ENCODE data around the gene UVRAG.
A peak's percentile ranks its signal among the peaks of the same experiment; 100 is the strongest.

UVRAG gene

GRCh38 chr11:75981546-75981945 lies 166.5 kb downstream of the UVRAG start:
- Histone ChIP-seq H3K27me3 (replicated peaks; ENCODE audit: insufficient read depth, low read length) (no peaks in the 10 kb centered on the region), H3K79me2 (ENCODE audit: low read length) (no peaks in the 10 kb centered on the region)

GRCh38 chr11:75982309-75982708 lies 167.3 kb downstream of the UVRAG start:
- H3K27me3 ChIP-seq (replicated peaks; ENCODE audit: insufficient read depth, low read length), result no peaks in the 10 kb centered on the region
- no peaks in the 10 kb centered on the region for H3F3A ChIP-seq (ENCODE audit: insufficient read depth, low read length)
- H2AFZ ChIP-seq (ENCODE audit: low read length), result no peak overlapping the region
- H3K4me3 ChIP-seq (ENCODE audit: low read length), result no peak overlapping the region
- H3K9ac ChIP-seq (ENCODE audit: low read length), result no peak overlapping the region
- no peak overlapping the region; the same call in 1 of the 2 replicates for H3K4me2 ChIP-seq (ENCODE audit: low read depth, low read length)
- H3K36me3 ChIP-seq (replicated peaks; ENCODE audit: insufficient read depth, low read length), result 0 out of 2 replicates have a peak, but pooled peaks cover 2% of the 10 kb centered on the region
- H3K4me1 ChIP-seq (ENCODE audit: low read length), result peaks cover 17% of the 10 kb centered on the region
- no peak for TF ChIP-seq EZH2 (optimal IDR thresholded peaks at IDR 0.05; ENCODE audit: low read depth, low read length)
- TF ChIP-seq, protein P1, sequence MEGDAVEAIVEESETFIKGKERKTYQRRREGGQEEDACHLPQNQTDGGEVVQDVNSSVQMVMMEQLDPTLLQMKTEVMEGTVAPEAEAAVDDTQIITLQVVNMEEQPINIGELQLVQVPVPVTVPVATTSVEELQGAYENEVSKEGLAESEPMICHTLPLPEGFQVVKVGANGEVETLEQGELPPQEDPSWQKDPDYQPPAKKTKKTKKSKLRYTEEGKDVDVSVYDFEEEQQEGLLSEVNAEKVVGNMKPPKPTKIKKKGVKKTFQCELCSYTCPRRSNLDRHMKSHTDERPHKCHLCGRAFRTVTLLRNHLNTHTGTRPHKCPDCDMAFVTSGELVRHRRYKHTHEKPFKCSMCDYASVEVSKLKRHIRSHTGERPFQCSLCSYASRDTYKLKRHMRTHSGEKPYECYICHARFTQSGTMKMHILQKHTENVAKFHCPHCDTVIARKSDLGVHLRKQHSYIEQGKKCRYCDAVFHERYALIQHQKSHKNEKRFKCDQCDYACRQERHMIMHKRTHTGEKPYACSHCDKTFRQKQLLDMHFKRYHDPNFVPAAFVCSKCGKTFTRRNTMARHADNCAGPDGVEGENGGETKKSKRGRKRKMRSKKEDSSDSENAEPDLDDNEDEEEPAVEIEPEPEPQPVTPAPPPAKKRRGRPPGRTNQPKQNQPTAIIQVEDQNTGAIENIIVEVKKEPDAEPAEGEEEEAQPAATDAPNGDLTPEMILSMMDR (IDR thresholded peaks at IDR 0.05; ENCODE audit: low read length), result no peak
- TF ChIP-seq EZH2phosphoT487 (IDR thresholded peaks at IDR 0.05; ENCODE audit: low read length), result no peak
- no peaks in the 10 kb centered on the region for H3K9me3 ChIP-seq (replicated peaks; ENCODE audit: insufficient read depth, low read length)
- no peaks in the 10 kb centered on the region for H3K9me2 ChIP-seq (replicated peaks; ENCODE audit: insufficient read depth, low read length)
- no peaks in the 10 kb centered on the region for H3K79me2 ChIP-seq (ENCODE audit: low read length)
- H4K20me1 ChIP-seq (ENCODE audit: insufficient read depth, low read length), result no peaks in the 10 kb centered on the region
- no peak overlapping the region for H3K27ac ChIP-seq (ENCODE audit: low read length)
- no peak for DNase-seq

More at GRCh38 chr11:75981546-75981945, 166.5 kb downstream of the UVRAG start:
- H3K9me3 ChIP-seq (replicated peaks; ENCODE audit: insufficient read depth, low read length), result no peaks in the 10 kb centered on the region
- no peak overlapping the region for H2AFZ ChIP-seq (ENCODE audit: low read length)
- 0 out of 2 replicates have a peak, but pooled peaks cover 2% of the 10 kb centered on the region for H3K36me3 ChIP-seq (replicated peaks; ENCODE audit: insufficient read depth, low read length)
- peak; percentile 23 for DNase-seq
- H3K4me1 ChIP-seq (ENCODE audit: low read length), result peaks cover 17% of the 10 kb centered on the region
- no peaks in the 10 kb centered on the region for H4K20me1 ChIP-seq (ENCODE audit: insufficient read depth, low read length)
- H3K27ac ChIP-seq (ENCODE audit: low read length), result peak overlapping the region; percentile 18; the same call in 1 of the 2 replicates
- H3F3A ChIP-seq (ENCODE audit: insufficient read depth, low read length), result no peaks in the 10 kb centered on the region
- H3K4me3 ChIP-seq (ENCODE audit: low read length), result no peak overlapping the region
- no peak overlapping the region for H3K9ac ChIP-seq (ENCODE audit: low read length)
- TF ChIP-seq EZH2phosphoT487 (IDR thresholded peaks at IDR 0.05; ENCODE audit: low read length) (no peak), EZH2 (optimal IDR thresholded peaks at IDR 0.05; ENCODE audit: low read depth, low read length) (no peak)
- TF ChIP-seq, protein P1 (IDR thresholded peaks at IDR 0.05; ENCODE audit: low read length), result no peak
- H3K4me2 ChIP-seq (ENCODE audit: low read depth, low read length), result peak overlapping the region; percentile 25
- H3K9me2 ChIP-seq (replicated peaks; ENCODE audit: insufficient read depth, low read length), result no peaks in the 10 kb centered on the region

DNA sequence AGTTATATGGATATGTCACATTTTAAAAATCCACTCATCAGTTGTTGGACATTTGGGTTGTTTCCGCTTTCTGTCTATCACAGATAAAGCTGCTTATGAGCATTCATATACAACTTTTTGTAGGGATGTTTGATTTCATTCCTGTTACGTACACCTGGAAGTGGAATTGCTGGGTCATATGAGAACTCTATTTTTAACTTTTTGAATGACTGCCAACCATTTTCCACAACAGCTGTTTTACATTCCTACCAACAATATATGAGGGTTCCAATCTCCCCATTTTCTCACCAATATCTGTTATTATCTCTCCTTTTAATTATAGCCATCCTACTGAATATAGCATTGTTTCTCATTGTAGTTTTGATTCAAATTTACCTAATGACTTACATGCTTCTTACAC lies 172.0 kb downstream of the UVRAG start:
- no peak overlapping the region for H3K9ac ChIP-seq (ENCODE audit: low read length)

More for the DNA sequence above, 172.0 kb downstream of the UVRAG start:
- Histone ChIP-seq H3K27me3 (replicated peaks; ENCODE audit: insufficient read depth, low read length) (no peaks in the 10 kb centered on the region), H3K4me2 (ENCODE audit: low read depth, low read length) (no peak overlapping the region), H3K4me3 (ENCODE audit: low read length) (no peak overlapping the region), H3K4me1 (ENCODE audit: low read length) (peaks cover 13% of the 10 kb centered on the region), H2AFZ (ENCODE audit: low read length) (no peak overlapping the region), H3F3A (ENCODE audit: insufficient read depth, low read length) (no peaks in the 10 kb centered on the region), H3K9me2 (replicated peaks; ENCODE audit: insufficient read depth, low read length) (no peaks in the 10 kb centered on the region), H3K79me2 (ENCODE audit: low read length) (no peaks in the 10 kb centered on the region), H4K20me1 (ENCODE audit: insufficient read depth, low read length) (no peaks in the 10 kb centered on the region), H3K27ac (ENCODE audit: low read length) (no peak overlapping the region), H3K36me3 (replicated peaks; ENCODE audit: insufficient read depth, low read length) (0 out of 2 replicates have a peak, but pooled peaks cover 2% of the 10 kb centered on the region), H3K9me3 (replicated peaks; ENCODE audit: insufficient read depth, low read length) (no peaks in the 10 kb centered on the region)
- DNase-seq, result no peak
- TF ChIP-seq EZH2phosphoT487 (IDR thresholded peaks at IDR 0.05; ENCODE audit: low read length) (no peak), EZH2 (optimal IDR thresholded peaks at IDR 0.05; ENCODE audit: low read depth, low read length) (no peak)
- TF ChIP-seq, protein P1 (IDR thresholded peaks at IDR 0.05; ENCODE audit: low read length), result no peak
